Neural progenitor cell (in vitro differentiated cells): ENCODE data around the gene FAM221A.

Experiments
- EZH2 ChIP-seq: fragments of 200-600 bp; sonication (generic); IDR thresholded peaks from 2 replicates; pipeline ENCODE4 v1.6.1; 2017; ENCODE audit warnings: antibody characterized with exemption, mild to moderate bottlenecking, moderate library complexity
- EZH2phosphoT487 ChIP-seq: fragments of 200-600 bp; sonication (generic); IDR thresholded peaks from 2 replicates; pipeline ENCODE4 v1.6.1; 2017; ENCODE audit warnings: antibody characterized with exemption
- TF ChIP-seq, protein P1 (sequence below): fragments of 200-600 bp; sonication (generic); IDR thresholded peaks from 2 replicates; pipeline ENCODE4 v1.5.1; 2017; ENCODE audit warnings: antibody characterized with exemption, mild to moderate bottlenecking

DNA sequence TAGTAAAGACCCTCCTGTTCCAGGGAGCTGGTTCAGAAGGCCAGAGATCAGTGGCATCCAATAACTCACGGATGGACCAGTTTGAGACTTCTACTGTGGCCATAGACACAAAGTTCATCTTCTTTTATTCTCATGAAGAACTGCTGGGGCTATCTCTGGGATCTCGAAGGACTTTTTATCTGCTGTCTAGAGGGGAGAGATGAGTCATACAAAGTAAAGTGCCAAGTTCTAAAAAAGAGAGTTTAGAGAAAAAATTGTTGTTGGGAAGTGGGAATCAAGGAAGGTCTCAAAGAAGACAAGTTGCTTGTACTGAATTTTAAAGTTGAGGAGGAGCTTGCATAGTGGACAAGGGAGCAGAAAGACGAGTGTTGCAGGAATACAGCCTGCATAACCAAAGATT lies 8.0 kb upstream of the FAM221A start:
- no peak for TF ChIP-seq EZH2
- TF ChIP-seq, protein P1, sequence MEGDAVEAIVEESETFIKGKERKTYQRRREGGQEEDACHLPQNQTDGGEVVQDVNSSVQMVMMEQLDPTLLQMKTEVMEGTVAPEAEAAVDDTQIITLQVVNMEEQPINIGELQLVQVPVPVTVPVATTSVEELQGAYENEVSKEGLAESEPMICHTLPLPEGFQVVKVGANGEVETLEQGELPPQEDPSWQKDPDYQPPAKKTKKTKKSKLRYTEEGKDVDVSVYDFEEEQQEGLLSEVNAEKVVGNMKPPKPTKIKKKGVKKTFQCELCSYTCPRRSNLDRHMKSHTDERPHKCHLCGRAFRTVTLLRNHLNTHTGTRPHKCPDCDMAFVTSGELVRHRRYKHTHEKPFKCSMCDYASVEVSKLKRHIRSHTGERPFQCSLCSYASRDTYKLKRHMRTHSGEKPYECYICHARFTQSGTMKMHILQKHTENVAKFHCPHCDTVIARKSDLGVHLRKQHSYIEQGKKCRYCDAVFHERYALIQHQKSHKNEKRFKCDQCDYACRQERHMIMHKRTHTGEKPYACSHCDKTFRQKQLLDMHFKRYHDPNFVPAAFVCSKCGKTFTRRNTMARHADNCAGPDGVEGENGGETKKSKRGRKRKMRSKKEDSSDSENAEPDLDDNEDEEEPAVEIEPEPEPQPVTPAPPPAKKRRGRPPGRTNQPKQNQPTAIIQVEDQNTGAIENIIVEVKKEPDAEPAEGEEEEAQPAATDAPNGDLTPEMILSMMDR, result no peak
- TF ChIP-seq EZH2phosphoT487, result no peak
